Measurements from ENCODE around the gene FSTL4.

GRCh38 chr5:133606835-133607234 lies 5.5 kb downstream of the FSTL4 start:
- TF ChIP-seq POLR2A (IDR thresholded peaks at IDR 0.05) (no peak), CTCF (IDR thresholded peaks at IDR 0.05) (no peak)
